ENCODE data around the gene BCAR3.

DNA sequence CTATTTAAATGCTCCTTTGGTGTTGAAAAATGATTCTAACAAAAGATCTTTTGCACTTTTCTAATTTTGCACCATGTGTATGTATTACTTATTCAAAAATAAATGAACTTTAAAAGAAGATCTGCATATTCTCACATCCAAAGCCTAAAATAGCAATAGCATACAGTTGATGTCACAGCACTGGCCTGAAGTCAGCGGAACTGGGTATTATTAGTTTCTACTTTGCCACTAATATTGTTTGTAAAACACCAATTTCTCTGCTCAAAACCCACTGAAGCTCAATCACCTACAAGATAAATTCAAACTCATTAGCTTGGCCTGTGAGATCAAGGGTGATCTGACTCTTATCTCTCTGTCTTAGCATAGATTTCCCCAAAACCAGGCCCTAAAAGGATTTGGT, 34.5 kb upstream of the BCAR3 start:
- TF ChIP-seq POLR2A (IDR thresholded peaks at IDR 0.05; ENCODE audit: low read depth, low read length) (no peak), CTCF (conservative IDR thresholded peaks at IDR 0.05; ENCODE audit: low read depth, low read length) (no peak), SMC3 (IDR thresholded peaks at IDR 0.05; ENCODE audit: low read depth, low read length) (no peak), CHD1 (IDR thresholded peaks at IDR 0.05; ENCODE audit: low read depth, low read length) (no peak)

Data from IMR-90 (cell line).